Measurements from ENCODE around the gene C1orf159.

GRCh38 chr1:1054099-1054700 lies 61.7 kb downstream of the C1orf159 start:
- TF ChIP-seq CREB1 (IDR thresholded peaks at IDR 0.05) (no peak), MAX (IDR thresholded peaks at IDR 0.05) (no peak), JUN (IDR thresholded peaks at IDR 0.05; ENCODE audit: low read depth, low read length) (no peak), MAFK (IDR thresholded peaks at IDR 0.05; ENCODE audit: low read depth, low read length) (no peak), TAF1 (IDR thresholded peaks at IDR 0.05; ENCODE audit: low read depth, low read length) (no peak), CTCF (IDR thresholded peaks at IDR 0.05; ENCODE audit: control extremely low read depth in 1 of 3, insufficient read depth in 1 of 3, low read depth in 1 of 3, low read length in 3 of 3) (no peak), RBBP5 (IDR thresholded peaks at IDR 0.05; ENCODE audit: borderline replicate concordance, low read depth, low read length) (no peak), CTBP2 (IDR thresholded peaks at IDR 0.05; ENCODE audit: borderline replicate concordance, insufficient read depth, insufficient read length, low read length) (no peak), BACH1 (IDR thresholded peaks at IDR 0.05; ENCODE audit: low read length) (no peak)

Data from H1 (cell line).